Colonic mucosa (tissue), 4 donors: ENCODE measurements around the gene CASP14. TPM values are rescaled to one million over a fixed set of nuclear protein-coding genes. Genes with fewer than 3 reads are reported as not detected.
"Not testable (repeated sequence)": the region's sequence is repeated elsewhere in the genome, so short reads cannot be mapped to it uniquely, and the experiment has no call there.

Experiments
- DNase-seq: peaks from one replicate; pipeline ENCODE4 v3.0.0-alpha.2; 2020
- H3K27ac ChIP-seq: fragments of 200-600 bp; one replicate; pipeline ENCODE4 v1.8.0; 2021
- H3K27me3 ChIP-seq: fragments of 200-600 bp; one replicate; pipeline ENCODE4 v1.8.0; 2021
- H3K36me3 ChIP-seq: fragments of 200-600 bp; one replicate; pipeline ENCODE4 v1.8.0; 2021
- H3K4me1 ChIP-seq: fragments of 200-600 bp; one replicate; pipeline ENCODE4 v1.8.0; 2021; ENCODE audit warnings: mild to moderate bottlenecking
- H3K4me3 ChIP-seq: fragments of 200-600 bp; one replicate; pipeline ENCODE4 v1.8.0; 2021
- H3K9ac ChIP-seq, 2 donors: one replicate each; pipeline ENCODE4 v1.7.0; 2013; ENCODE audit warnings: control low read depth in 2 of 2, low read depth in 2 of 2, low read length in 2 of 2
- H3K9me3 ChIP-seq: fragments of 200-600 bp; one replicate; pipeline ENCODE4 v1.8.0; 2021
- intact Hi-C: fragments of 100-400 bp; cut with DNase I; formaldehyde crosslinking; loops from one replicate; pipeline ENCODE4 v1.14.1; 2022
- total RNA-seq, 2 donors: library from RNA; stranded (reverse); fragmentation: NEBNext Ultra II Directional in 1 of 2; extraction: Animal tissue kit (Norgen Biotek cat#: 25700) in 1 of 2; gene quantifications; one replicate each; pipeline ENCODE4 v1.2.1, GENCODE V29; 2021
- TF ChIP-seq, protein P1 (sequence below): fragments of 200-600 bp; IDR thresholded peaks from one replicate; pipeline ENCODE4 v1.8.0; 2022; ENCODE audit warnings: antibody characterized with exemption, mild to moderate bottlenecking
- donor health status: healthy.
- donor health status: DM: no; HTN: no; CAD: no.
- donor health status: DM: no; HTN: no; CAD: no.

CASP14 gene
- total RNA-seq, 2 donors from 2014 or later, result not detected

DNA sequence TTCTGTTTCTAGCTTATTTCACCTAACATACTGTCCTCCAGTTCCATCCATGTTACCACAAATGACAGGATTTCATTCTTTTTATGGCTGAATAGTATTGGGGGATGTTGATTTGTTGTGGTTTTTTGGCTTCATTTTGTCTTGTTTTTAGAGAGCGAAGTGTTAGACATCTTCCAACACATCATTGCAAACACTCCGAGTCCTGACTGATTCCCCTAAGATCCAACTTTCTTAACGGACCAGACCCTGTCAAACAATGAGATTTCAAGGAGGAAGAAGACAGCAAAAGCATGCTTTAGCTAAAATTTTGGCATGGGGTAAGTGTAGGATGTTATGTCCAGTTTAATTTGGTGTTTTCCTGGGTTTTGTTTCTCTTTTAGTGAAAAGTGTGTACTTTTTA lies 3.8 kb upstream of the CASP14 start:
- Histone ChIP-seq H3K9ac (no peak overlapping the region), H3K9me3 (no peaks in the 10 kb centered on the region), H3K36me3 (no peaks in the 10 kb centered on the region), H3K4me3 (no peak overlapping the region), H3K27ac (no peak overlapping the region), H3K27me3 (no peaks in the 10 kb centered on the region), H3K4me1 (no peaks in the 10 kb centered on the region)
- no peak for DNase-seq
- intact Hi-C loops, result no loop called here
- TF ChIP-seq, protein P1, sequence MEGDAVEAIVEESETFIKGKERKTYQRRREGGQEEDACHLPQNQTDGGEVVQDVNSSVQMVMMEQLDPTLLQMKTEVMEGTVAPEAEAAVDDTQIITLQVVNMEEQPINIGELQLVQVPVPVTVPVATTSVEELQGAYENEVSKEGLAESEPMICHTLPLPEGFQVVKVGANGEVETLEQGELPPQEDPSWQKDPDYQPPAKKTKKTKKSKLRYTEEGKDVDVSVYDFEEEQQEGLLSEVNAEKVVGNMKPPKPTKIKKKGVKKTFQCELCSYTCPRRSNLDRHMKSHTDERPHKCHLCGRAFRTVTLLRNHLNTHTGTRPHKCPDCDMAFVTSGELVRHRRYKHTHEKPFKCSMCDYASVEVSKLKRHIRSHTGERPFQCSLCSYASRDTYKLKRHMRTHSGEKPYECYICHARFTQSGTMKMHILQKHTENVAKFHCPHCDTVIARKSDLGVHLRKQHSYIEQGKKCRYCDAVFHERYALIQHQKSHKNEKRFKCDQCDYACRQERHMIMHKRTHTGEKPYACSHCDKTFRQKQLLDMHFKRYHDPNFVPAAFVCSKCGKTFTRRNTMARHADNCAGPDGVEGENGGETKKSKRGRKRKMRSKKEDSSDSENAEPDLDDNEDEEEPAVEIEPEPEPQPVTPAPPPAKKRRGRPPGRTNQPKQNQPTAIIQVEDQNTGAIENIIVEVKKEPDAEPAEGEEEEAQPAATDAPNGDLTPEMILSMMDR, result no peak

- H3K9me3 ChIP-seq, result no peaks in the 10 kb centered on the region
- no peaks in the 10 kb centered on the region for H3K4me1 ChIP-seq
- no peak overlapping the region for H3K4me3 ChIP-seq
- TF ChIP-seq, protein P1, result no peak
- no peaks in the 10 kb centered on the region for H3K27me3 ChIP-seq
- no peak for DNase-seq
- no peak overlapping the region for H3K9ac ChIP-seq
- no peaks in the 10 kb centered on the region for H3K36me3 ChIP-seq
- intact Hi-C loops, result no loop called here
- no peak overlapping the region for H3K27ac ChIP-seq
Observed at GRCh38 chr19:15047680-15048079, 1.6 kb upstream of the CASP14 start.

DNA sequence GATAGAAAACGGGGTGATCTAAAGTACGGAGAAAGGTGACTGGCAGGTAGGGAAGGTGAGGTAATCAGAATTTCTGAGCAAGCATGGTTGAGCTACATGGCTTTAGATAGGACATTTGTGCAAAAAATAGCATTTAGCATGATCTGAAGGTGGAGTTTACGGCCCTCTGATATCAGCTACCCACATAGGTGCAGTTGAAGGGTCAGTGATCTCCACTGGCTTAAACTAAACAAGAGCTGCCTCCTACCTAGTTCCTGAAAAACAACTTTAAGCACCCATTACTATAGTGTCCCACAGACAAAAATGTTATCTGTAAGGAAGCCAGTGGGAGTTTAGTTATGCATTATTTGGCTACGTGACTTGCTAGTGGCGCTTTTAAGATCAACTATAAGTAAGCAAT lies 1.2 kb upstream of the CASP14 start:
- TF ChIP-seq, protein P1, result no peak
- H3K27me3 ChIP-seq, result no peaks in the 10 kb centered on the region

GRCh38 chr19:15050639-15051038 lies 1.4 kb downstream of the CASP14 start:
- intact Hi-C loops, result no loop called here

More for the DNA sequence above, 1.2 kb upstream of the CASP14 start:
- Histone ChIP-seq H3K9me3 (no peaks in the 10 kb centered on the region), H3K27ac (no peak overlapping the region), H3K36me3 (no peaks in the 10 kb centered on the region), H3K4me3 (no peak overlapping the region), H3K4me1 (no peaks in the 10 kb centered on the region), H3K9ac (no peak overlapping the region)
- intact Hi-C loops, result no loop called here
- DNase-seq, result no peak

GRCh38 chr19:15062036-15062435 lies 12.8 kb downstream of the CASP14 start:
- Histone ChIP-seq H3K4me1 (no peaks in the 10 kb centered on the region), H3K4me3 (no peak overlapping the region), H3K9ac (no peak overlapping the region), H3K27me3 (no peaks in the 10 kb centered on the region), H3K9me3 (no peaks in the 10 kb centered on the region), H3K27ac (no peak overlapping the region), H3K36me3 (no peaks in the 10 kb centered on the region)
- no peak for DNase-seq
- TF ChIP-seq, protein P1, result no peak
- intact Hi-C loops, result no loop called here

More at GRCh38 chr19:15050639-15051038, 1.4 kb downstream of the CASP14 start:
- Histone ChIP-seq H3K4me3 (no peak overlapping the region), H3K27ac (no peak overlapping the region), H3K27me3 (no peaks in the 10 kb centered on the region), H3K36me3 (no peaks in the 10 kb centered on the region), H3K9me3 (no peaks in the 10 kb centered on the region), H3K4me1 (no peaks in the 10 kb centered on the region), H3K9ac (no peak overlapping the region)
- TF ChIP-seq, protein P1, result no peak
- no peak for DNase-seq

- intact Hi-C loops, result not testable (repeated sequence)
Observed at GRCh38 chr19:15070386-15070785, 21.1 kb downstream of the CASP14 start.

More at GRCh38 chr19:15070386-15070785, 21.1 kb downstream of the CASP14 start:
- DNase-seq, H3K27ac ChIP-seq, H3K4me3 ChIP-seq, H3K36me3 ChIP-seq, H3K9me3 ChIP-seq, H3K4me1 ChIP-seq, H3K27me3 ChIP-seq, H3K9ac ChIP-seq: not testable (repeated sequence)
